IMR-90 (cell line): ENCODE measurements around the gene LIMS2. TPM values are rescaled to one million over a fixed set of nuclear protein-coding genes. Genes with fewer than 3 reads are reported as not detected.

Experiments
- ATAC-seq: fragments of 200-7000 bp; cut with Tn5 transposase; 2 replicates; pipeline ENCODE4 v1.9.1; 2020; ENCODE audit warnings: low read depth, mild to moderate bottlenecking, moderate library complexity
- BruUV-seq: library from RNA; stranded (reverse); fragments of 400-500 nt; replicated peaks from 2 replicates; lab custom pipeline; 2021; lab: Mats Ljungman, UMichigan
- CTCF ChIA-PET: fragments of 300-600 bp; formaldehyde crosslinking; extraction: SDS; loops from one replicate; lab custom pipeline; 2021; ENCODE audit warnings: antibody characterized with exemption; lab: Yijun Ruan, JAX
- POLR2A ChIA-PET: fragments of 300-600 bp; sonication (Branson Sonifier 250); formaldehyde crosslinking; loops from one replicate; lab custom pipeline; 2022; ENCODE audit warnings: antibody characterized with exemption; ENCODE audit not compliant: unreplicated experiment; lab: Charles Lee
- DNase-seq: peaks from one replicate; pipeline ENCODE4 v3.0.0; 2013
- H2AFZ ChIP-seq: replicated peaks from 2 replicates; pipeline ENCODE3; 2013; ENCODE audit warnings: low read length, mild to moderate bottlenecking; ENCODE audit not compliant: poor library complexity
- H2AK5ac ChIP-seq: 2 replicates; pipeline ENCODE4 v1.6.1; 2013; ENCODE audit warnings: low read depth, low read length, inconsistent platforms
- H2AK9ac ChIP-seq: replicated peaks from 2 replicates; pipeline ENCODE3; 2013; ENCODE audit warnings: mild to moderate bottlenecking, low read depth, low read length, moderate library complexity; ENCODE audit not compliant: poor library complexity
- H2BK120ac ChIP-seq: 2 replicates; pipeline ENCODE4 v1.6.1; 2013; ENCODE audit warnings: low read depth, low read length, inconsistent platforms
- H2BK15ac ChIP-seq: 3 replicates; pipeline ENCODE4 v1.6.1; 2013; ENCODE audit warnings: low read depth, low read length, inconsistent platforms
- H2BK20ac ChIP-seq: 2 replicates; pipeline ENCODE4 v1.6.1; 2013; ENCODE audit warnings: low read depth, mild to moderate bottlenecking, inconsistent platforms, low read length, moderate library complexity
- H2BK5ac ChIP-seq: 2 replicates; pipeline ENCODE4 v1.6.1; 2013; ENCODE audit warnings: mild to moderate bottlenecking, low read depth, low read length, inconsistent platforms; ENCODE audit not compliant: poor library complexity, severe bottlenecking
- H3K14ac ChIP-seq: replicated peaks from 2 replicates; pipeline ENCODE4 v1.6.1; 2013; ENCODE audit warnings: low read depth, low read length, inconsistent platforms
- H3K18ac ChIP-seq: 2 replicates; pipeline ENCODE4 v1.6.1; 2013; ENCODE audit warnings: low read depth, low read length, control low read depth
- H3K23ac ChIP-seq: 2 replicates; pipeline ENCODE4 v1.6.1; 2013; ENCODE audit warnings: low read depth, low read length, inconsistent platforms
- H3K27ac ChIP-seq: 2 replicates; pipeline ENCODE4 v1.5.1; 2013; ENCODE audit warnings: mild to moderate bottlenecking, control low read depth, low read length; ENCODE audit not compliant: insufficient read depth
- H3K27me3 ChIP-seq: 2 replicates; pipeline ENCODE4 v1.6.1; 2013; ENCODE audit warnings: low read length; ENCODE audit not compliant: control insufficient read depth, insufficient read depth
- H3K36me3 ChIP-seq: 2 replicates; pipeline ENCODE4 v1.6.1; 2013; ENCODE audit warnings: low read length, mixed read lengths; ENCODE audit not compliant: control insufficient read depth, insufficient read depth
- H3K4ac ChIP-seq: 2 replicates; pipeline ENCODE4 v1.6.1; 2013; ENCODE audit warnings: low read depth, low read length, inconsistent platforms
- H3K4me1 ChIP-seq: 2 replicates; pipeline ENCODE4 v1.6.1; 2013; ENCODE audit warnings: low read length, mixed read lengths; ENCODE audit not compliant: control insufficient read depth, insufficient read depth
- H3K4me2 ChIP-seq: 2 replicates; pipeline ENCODE4 v1.6.1; 2013; ENCODE audit warnings: low read depth, mild to moderate bottlenecking, control low read depth, low read length, moderate library complexity
- H3K4me3 ChIP-seq: 2 replicates; pipeline ENCODE4 v1.5.1; 2013; ENCODE audit warnings: low read depth, mild to moderate bottlenecking, control low read depth, low read length, moderate library complexity; ENCODE audit not compliant: insufficient read depth
- H3K56ac ChIP-seq: 2 replicates; pipeline ENCODE4 v1.6.1; 2013; ENCODE audit warnings: low read length, inconsistent platforms; ENCODE audit not compliant: insufficient read depth; ENCODE audit errors: extremely low read depth
- H3K79me1 ChIP-seq, 2 experiments: 2 replicates each; pipeline ENCODE4 v1.6.1; 2013; ENCODE audit warnings: low read length in 2 of 2, inconsistent platforms in 1 of 2, low read depth in 1 of 2
- H3K9ac ChIP-seq: 2 replicates; pipeline ENCODE4 v1.6.1; 2013; ENCODE audit warnings: low read depth, low read length, control low read depth
- H3K9me1 ChIP-seq: 2 replicates; pipeline ENCODE4 v1.6.1; 2013; ENCODE audit warnings: low read length, inconsistent platforms; ENCODE audit not compliant: insufficient read depth
- H3K9me3 ChIP-seq: 2 replicates; pipeline ENCODE4 v1.6.1; 2013; ENCODE audit warnings: low read length; ENCODE audit not compliant: control insufficient read depth, insufficient read depth
- H4K20me1 ChIP-seq: 2 replicates; pipeline ENCODE4 v1.6.1; 2013; ENCODE audit warnings: low read length, inconsistent platforms; ENCODE audit not compliant: insufficient read depth
- H4K5ac ChIP-seq: 2 replicates; pipeline ENCODE4 v1.6.1; 2013; ENCODE audit warnings: mild to moderate bottlenecking, low read depth, low read length, control low read depth
- H4K8ac ChIP-seq, 2 experiments: 2 replicates each; pipeline ENCODE4 v1.6.1; 2013; ENCODE audit warnings: low read depth in 2 of 2, low read length in 2 of 2, control low read depth in 1 of 2, inconsistent platforms in 1 of 2
- H4K91ac ChIP-seq: 2 replicates; pipeline ENCODE4 v1.6.1; 2013; ENCODE audit warnings: low read depth, low read length, inconsistent platforms; ENCODE audit not compliant: insufficient read depth
- CEBPB ChIP-seq: IDR thresholded peaks from 2 replicates; pipeline ENCODE4 v1.6.1; 2012; ENCODE audit warnings: low read depth, low read length, improper control_type of control experiment
- FOS ChIP-seq: fragments of 150-350 bp; IDR thresholded peaks from 2 replicates; pipeline ENCODE4 v1.6.1; 2016; ENCODE audit warnings: low read depth, low read length
- RFX5 ChIP-seq: IDR thresholded peaks from 2 replicates; pipeline ENCODE4 v1.8.0; 2012; ENCODE audit warnings: low read depth, mild to moderate bottlenecking, low read length, moderate library complexity
- WGBS, 2 experiments: methylation state at CpG; one replicate each; pipeline versions ENCODE4 v1.1.5 to v1.1.7; 2013; ENCODE audit warnings: missing lambda C conversion rate in 2 of 2; ENCODE audit not compliant: insufficient read length in 1 of 2; ENCODE audit errors: extremely low coverage in 2 of 2; 5-methylcytosine and 5-hydroxymethylcytosine counted together
- dilution Hi-C: fragments of 300-500 bp; cut with HindIII; formaldehyde crosslinking; loops from one replicate; pipeline ENCODE4 v1.14.3; 2018; ENCODE audit warnings: low sequenced_read_pairs; ENCODE audit not compliant: unreplicated experiment
- in situ Hi-C: fragments of 300-500 bp; cut with MboI; formaldehyde crosslinking; loops from 3 replicates; pipeline ENCODE4 v1.14.3; 2019; ENCODE audit warnings: low sequenced_read_pairs, inconsistent platforms, mixed read lengths
- intact Hi-C: fragments of 100-400 bp; cut with micrococcal nuclease; formaldehyde crosslinking; loops from 2 replicates; pipeline ENCODE4 v1.10.0; 2022
- polyA plus RNA-seq, 3 experiments: library from polyadenylated mRNA; depleted of rRNA; stranded (reverse); fragments of >200 nt; gene quantifications; 2 replicates each; pipeline ENCODE4 v1.2.3, GENCODE V29; 2012; ENCODE audit warnings: low replicate concordance in 1 of 3
- total RNA-seq: library from RNA; depleted of rRNA; stranded (reverse); fragments of >200 nt; gene quantifications from 2 replicates; pipeline ENCODE4 v1.2.3, GENCODE V29; 2012

LIMS2 gene
- total and polyA plus RNA-seq, 2 of the 4 experiments (the other 2 are of a cell fraction), result 1.3 to 18.8 TPM

- Histone ChIP-seq H2BK20ac (no peak overlapping the region), H3K79me1 (peaks cover 0 to 16% of the 10 kb centered on the region in 2 experiments; a peak in 2 of 4 replicates), H3K9ac (no peak overlapping the region), H4K20me1 (no peaks in the 10 kb centered on the region; the same call in none of the 2 replicates), H3K56ac (no peak overlapping the region), H4K5ac (no peak overlapping the region), H2AK5ac (no peak overlapping the region), H3K4me2 (no peak overlapping the region), H3K27ac (no peak overlapping the region), H3K27me3 (no peaks in the 10 kb centered on the region), H3K9me1 (peaks cover 17% of the 10 kb centered on the region; the same call in 1 of the 2 replicates), H4K8ac (no peak overlapping the region), H2BK120ac (no peak overlapping the region), H3K18ac (no peak overlapping the region), H3K4ac (no peak overlapping the region), H3K4me1 (peaks cover 7% of the 10 kb centered on the region; the same call in 1 of the 2 replicates), H3K9me3 (no peaks in the 10 kb centered on the region), H2BK15ac (no peak overlapping the region), H2AFZ (no peak overlapping the region), H3K23ac (no peak overlapping the region), H3K36me3 (no peaks in the 10 kb centered on the region; the same call in 1 of the 2 replicates), H3K4me3 (no peak overlapping the region), H2AK9ac (no peak overlapping the region), H4K91ac (no peak overlapping the region), H2BK5ac (no peak overlapping the region), H3K14ac (no peak overlapping the region)
- no TSS peak for BruUV-seq
- TF ChIP-seq CEBPB (no peak), FOS (no peak), RFX5 (no peak)
- no peak for ATAC-seq
- no CpG with 5 or more reads among the region's 1 CpG for WGBS, 2 experiments
- intact Hi-C loops, result loop anchor here (5.0 kb wide), 1 partner anchor 148 kb away; no protein-coding TSS in a partner anchor
- in situ Hi-C loops, result no loop called here
- no peak for DNase-seq
- ChIA-PET CTCF (no interaction called here), POLR2A (no interaction called here)
- dilution Hi-C loops, result no loop called here
These were observed 30.3 kb downstream of the LIMS2 start for GRCh38 chr2:127645026-127645394.
